SK-N-SH treated with all-trans-retinoic acid at 6 μM for 48 hours (cell line): ENCODE results near the gene MEI1.

ENCODE experiments used
- ARNTL ChIP-seq: fragments of 450-650 bp; formaldehyde crosslinking; IDR thresholded peaks from 2 replicates; pipeline ENCODE4 v1.5.0; 2020; ENCODE audit warnings: low read depth, mild to moderate bottlenecking, moderate library complexity, borderline replicate concordance
- BACH2 ChIP-seq: fragments of 250-450 bp; sonication (Bioruptor Pico); IDR thresholded peaks from 2 replicates; pipeline ENCODE4 v1.9.0; 2021; ENCODE audit warnings: mild to moderate bottlenecking, borderline replicate concordance
- CREB5 ChIP-seq: fragments of 250-450 bp; sonication (Bioruptor Pico); IDR thresholded peaks from 2 replicates; pipeline ENCODE4 v1.5.1; 2020; ENCODE audit warnings: low read depth, mild to moderate bottlenecking, moderate library complexity
- CSDC2 ChIP-seq: fragments of 250-450 bp; sonication (Bioruptor Pico); IDR thresholded peaks from 2 replicates; pipeline ENCODE4 v1.5.0; 2020; ENCODE audit warnings: mild to moderate bottlenecking, moderate library complexity
- PPARA ChIP-seq: fragments of 250-450 bp; sonication (Bioruptor Pico); IDR thresholded peaks from 2 replicates; pipeline ENCODE4 v1.5.0; 2020; ENCODE audit warnings: mild to moderate bottlenecking, borderline replicate concordance
- ZFP3 ChIP-seq: fragments of 250-450 bp; sonication (Bioruptor Pico); IDR thresholded peaks from 2 replicates; pipeline ENCODE4 v1.5.0; 2020; ENCODE audit warnings: mild to moderate bottlenecking, moderate library complexity
- ZFP30 ChIP-seq: fragments of 450-650 bp; formaldehyde crosslinking; IDR thresholded peaks from 2 replicates; pipeline ENCODE4 v1.5.0; 2022; ENCODE audit warnings: mild to moderate bottlenecking, moderate library complexity
- ZNF565 ChIP-seq: fragments of 450-650 bp; formaldehyde crosslinking; conservative IDR thresholded peaks from 2 replicates; pipeline ENCODE4 v1.5.0; 2020; ENCODE audit warnings: low read depth, mild to moderate bottlenecking, moderate library complexity
- ZNF70 ChIP-seq: fragments of 450-650 bp; formaldehyde crosslinking; IDR thresholded peaks from 2 replicates; pipeline ENCODE4 v1.5.0; 2020; ENCODE audit warnings: mild to moderate bottlenecking, moderate library complexity

- TF ChIP-seq BACH2 (CRISPR knock-in tag), result no peak
- no peak for TF ChIP-seq CSDC2 (CRISPR knock-in tag)
- no peak for TF ChIP-seq ZFP3 (CRISPR knock-in tag)
- TF ChIP-seq ZNF70 (CRISPR knock-in tag), result no peak
- no peak for TF ChIP-seq PPARA
- no peak for TF ChIP-seq ZFP30 (CRISPR knock-in tag)
- TF ChIP-seq ZNF565, result no peak
- no peak for TF ChIP-seq ARNTL (CRISPR knock-in tag)
- no peak for TF ChIP-seq CREB5
These were observed 82.2 kb downstream of the MEI1 start for GRCh38 chr22:41781507-41781906.
